Thyroid gland (tissue), 4 donors: ENCODE measurements around the gene ZNF407.

ENCODE experiments used
- POLR2A ChIP-seq, 2 donors: fragments of 450-650 bp; IDR thresholded peaks; one replicate each; pipeline ENCODE4 v1.6.1; 2017; ENCODE audit warnings: antibody characterized with exemption in 2 of 2, mild to moderate bottlenecking in 2 of 2, moderate library complexity in 1 of 2
- TF ChIP-seq, protein P1 (sequence below), 6 experiments: fragments of 200-600 bp in 3 of 6; fragments of 450-650 bp in 3 of 6; sonication (generic) in 3 of 6; IDR thresholded peaks; one replicate each; pipeline ENCODE4 v1.5.1; 2016 to 2019; ENCODE audit warnings: antibody characterized with exemption in 6 of 6, mild to moderate bottlenecking in 2 of 6, inconsistent platforms in 1 of 6, moderate library complexity in 1 of 6

DNA sequence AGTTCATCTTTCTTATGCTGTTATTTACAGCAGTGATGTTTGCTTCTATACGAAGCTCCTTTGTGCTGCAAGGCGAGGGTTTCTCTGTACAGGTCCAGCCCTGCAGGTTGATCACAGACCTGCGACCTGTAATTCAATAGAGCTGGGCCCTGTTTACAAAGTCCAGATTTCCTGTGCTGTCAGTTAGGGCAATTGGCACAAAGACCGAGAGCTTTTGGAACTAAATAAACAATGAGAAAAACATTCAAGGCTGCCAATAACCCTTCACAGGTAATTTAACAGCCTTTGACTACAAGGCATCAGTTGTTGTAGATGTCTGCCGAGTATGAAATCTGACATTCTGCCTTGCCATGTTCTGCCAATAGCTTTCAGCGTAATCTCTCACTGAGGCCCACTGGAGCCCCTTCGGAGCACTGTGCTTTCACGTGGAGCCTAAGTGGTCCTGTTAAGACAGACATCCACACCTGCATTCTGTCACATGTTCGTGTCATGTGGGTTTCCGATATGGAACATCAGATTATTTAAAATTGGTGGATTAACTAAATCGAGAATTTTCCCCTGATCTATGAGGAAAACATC lies 378.8 kb downstream of the ZNF407 start:
- no peak for TF ChIP-seq POLR2A (IDR thresholded peaks at IDR 0.05)
- TF ChIP-seq, protein P1, sequence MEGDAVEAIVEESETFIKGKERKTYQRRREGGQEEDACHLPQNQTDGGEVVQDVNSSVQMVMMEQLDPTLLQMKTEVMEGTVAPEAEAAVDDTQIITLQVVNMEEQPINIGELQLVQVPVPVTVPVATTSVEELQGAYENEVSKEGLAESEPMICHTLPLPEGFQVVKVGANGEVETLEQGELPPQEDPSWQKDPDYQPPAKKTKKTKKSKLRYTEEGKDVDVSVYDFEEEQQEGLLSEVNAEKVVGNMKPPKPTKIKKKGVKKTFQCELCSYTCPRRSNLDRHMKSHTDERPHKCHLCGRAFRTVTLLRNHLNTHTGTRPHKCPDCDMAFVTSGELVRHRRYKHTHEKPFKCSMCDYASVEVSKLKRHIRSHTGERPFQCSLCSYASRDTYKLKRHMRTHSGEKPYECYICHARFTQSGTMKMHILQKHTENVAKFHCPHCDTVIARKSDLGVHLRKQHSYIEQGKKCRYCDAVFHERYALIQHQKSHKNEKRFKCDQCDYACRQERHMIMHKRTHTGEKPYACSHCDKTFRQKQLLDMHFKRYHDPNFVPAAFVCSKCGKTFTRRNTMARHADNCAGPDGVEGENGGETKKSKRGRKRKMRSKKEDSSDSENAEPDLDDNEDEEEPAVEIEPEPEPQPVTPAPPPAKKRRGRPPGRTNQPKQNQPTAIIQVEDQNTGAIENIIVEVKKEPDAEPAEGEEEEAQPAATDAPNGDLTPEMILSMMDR (IDR thresholded peaks at IDR 0.05) = peak in 1 of 6 experiments; percentile 18
